ENCODE data around the gene LSMEM2.

DNA sequence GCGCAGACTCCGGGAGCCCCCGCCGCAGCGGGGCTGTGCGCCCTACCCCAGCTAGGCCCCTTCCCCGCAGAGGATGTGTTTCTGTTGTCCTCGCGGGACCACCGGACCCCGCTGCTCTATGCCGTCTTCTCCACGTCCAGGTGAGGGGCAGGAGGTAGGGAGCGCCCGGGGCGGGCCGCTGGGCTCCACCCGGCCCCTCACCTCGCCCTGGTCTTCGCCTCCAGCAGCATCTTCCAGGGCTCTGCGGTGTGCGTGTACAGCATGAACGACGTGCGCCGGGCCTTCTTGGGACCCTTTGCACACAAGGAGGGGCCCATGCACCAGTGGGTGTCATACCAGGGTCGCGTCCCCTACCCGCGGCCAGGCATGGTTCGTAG is 5.2 kb upstream of the LSMEM2 start:
- TF ChIP-seq, protein P1, sequence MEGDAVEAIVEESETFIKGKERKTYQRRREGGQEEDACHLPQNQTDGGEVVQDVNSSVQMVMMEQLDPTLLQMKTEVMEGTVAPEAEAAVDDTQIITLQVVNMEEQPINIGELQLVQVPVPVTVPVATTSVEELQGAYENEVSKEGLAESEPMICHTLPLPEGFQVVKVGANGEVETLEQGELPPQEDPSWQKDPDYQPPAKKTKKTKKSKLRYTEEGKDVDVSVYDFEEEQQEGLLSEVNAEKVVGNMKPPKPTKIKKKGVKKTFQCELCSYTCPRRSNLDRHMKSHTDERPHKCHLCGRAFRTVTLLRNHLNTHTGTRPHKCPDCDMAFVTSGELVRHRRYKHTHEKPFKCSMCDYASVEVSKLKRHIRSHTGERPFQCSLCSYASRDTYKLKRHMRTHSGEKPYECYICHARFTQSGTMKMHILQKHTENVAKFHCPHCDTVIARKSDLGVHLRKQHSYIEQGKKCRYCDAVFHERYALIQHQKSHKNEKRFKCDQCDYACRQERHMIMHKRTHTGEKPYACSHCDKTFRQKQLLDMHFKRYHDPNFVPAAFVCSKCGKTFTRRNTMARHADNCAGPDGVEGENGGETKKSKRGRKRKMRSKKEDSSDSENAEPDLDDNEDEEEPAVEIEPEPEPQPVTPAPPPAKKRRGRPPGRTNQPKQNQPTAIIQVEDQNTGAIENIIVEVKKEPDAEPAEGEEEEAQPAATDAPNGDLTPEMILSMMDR (IDR thresholded peaks at IDR 0.05): no peak
- no peak for TF ChIP-seq POLR2A (IDR thresholded peaks at IDR 0.05)
